Spleen (tissue), 11 donors: ENCODE results near the gene VSNL1. TPM values are rescaled to one million over a fixed set of nuclear protein-coding genes. Genes with fewer than 3 reads are reported as not detected.

Experiments used
- DNase-seq: peaks from one replicate; pipeline ENCODE4 v3.0.0-alpha.2; 2020
- H3K27ac ChIP-seq, 8 donors: fragments of 200-600 bp; sonication (generic) in 7 of 8; 1 replicate in 4 of 8; 2 replicates in 4 of 8; pipeline versions ENCODE4 v1.5.0 to v1.8.0; 2016 to 2021; ENCODE audit warnings: inconsistent platforms in 4 of 8, mild to moderate bottlenecking in 4 of 8, moderate library complexity in 1 of 8
- H3K27me3 ChIP-seq, 7 donors: fragments of 200-600 bp; sonication (generic) in 6 of 7; replicated peaks in 1 of 7; 1 replicate in 4 of 7; 2 replicates in 3 of 7; pipeline versions ENCODE4 v1.5.0 to v1.8.0; 2016 to 2021; ENCODE audit warnings: inconsistent platforms in 3 of 7, mild to moderate bottlenecking in 1 of 7
- H3K36me3 ChIP-seq, 6 donors: fragments of 200-600 bp; sonication (generic) in 5 of 6; 1 replicate in 4 of 6; 2 replicates in 2 of 6; pipeline versions ENCODE4 v1.5.0 to v1.8.0; 2016 to 2021; ENCODE audit warnings: inconsistent platforms in 2 of 6
- H3K4me1 ChIP-seq, 6 donors: fragments of 200-600 bp; sonication (generic) in 5 of 6; 1 replicate in 3 of 6; 2 replicates in 3 of 6; pipeline versions ENCODE4 v1.5.0 to v1.8.0; 2016 to 2021; ENCODE audit warnings: inconsistent platforms in 3 of 6
- H3K4me3 ChIP-seq, 8 donors: fragments of 200-600 bp; sonication (generic) in 7 of 8; 1 replicate in 4 of 8; 2 replicates in 4 of 8; pipeline versions ENCODE4 v1.5.0 to v1.8.0; 2016 to 2021; ENCODE audit warnings: inconsistent platforms in 4 of 8, mild to moderate bottlenecking in 4 of 8, moderate library complexity in 2 of 8
- H3K9me3 ChIP-seq, 8 donors: fragments of 200-600 bp; sonication (generic) in 7 of 8; 1 replicate in 4 of 8; 2 replicates in 4 of 8; pipeline versions ENCODE4 v1.5.0 to v1.8.0; 2016 to 2021; ENCODE audit warnings: inconsistent platforms in 4 of 8
- POLR2A ChIP-seq, 3 donors: fragments of 450-650 bp; IDR thresholded peaks; one replicate each; pipeline ENCODE4 v1.5.1; 2017; ENCODE audit warnings: antibody characterized with exemption in 3 of 3, mild to moderate bottlenecking in 1 of 3
- POLR2AphosphoS5 ChIP-seq, 3 donors: sonication (generic); formaldehyde crosslinking; IDR thresholded peaks; one replicate each; pipeline ENCODE4 v1.5.1; 2017; ENCODE audit warnings: antibody characterized with exemption in 3 of 3
- whole genome bisulfite sequencing, 5 donors: extraction: QIAGEN DNeasy Blood & Tissue Kit in 3 of 5; methylation state at CpG; one replicate each; pipeline versions ENCODE4 v1.1.5 to v1.1.7; 2013 to 2018; 5-methylcytosine and 5-hydroxymethylcytosine counted together
- intact Hi-C: fragments of 100-400 bp; cut with DNase I; formaldehyde crosslinking; loops from one replicate; pipeline ENCODE4 v1.15.0; 2023; ENCODE audit warnings: low total_unique reads
- polyA plus RNA-seq, 3 donors: library from polyadenylated mRNA; stranded (reverse); fragments of 200-250 nt; gene quantifications; one replicate each; pipeline ENCODE4 v1.2.1, GENCODE V29; 2013
- total RNA-seq, 7 donors: library from RNA; depleted of rRNA in 3 of 7; stranded (reverse); fragments of >200 nt in 3 of 7; fragmentation: NEBNext Ultra II Directional in 4 of 7; extraction: Animal tissue kit (Norgen Biotek cat#: 25700) in 4 of 7; gene quantifications; one replicate each; pipeline versions ENCODE4 v1.1.0 to v1.2.1, GENCODE V29; 2016 to 2021
- TF ChIP-seq, protein P1 (sequence below), 11 experiments: fragments of 200-600 bp in 7 of 11; fragments of 450-650 bp in 4 of 11; sonication (generic) in 4 of 11; IDR thresholded peaks in 8 of 11; conservative IDR thresholded peaks in 3 of 11; 1 replicate in 7 of 11; 2 replicates in 4 of 11; pipeline versions ENCODE4 v1.4.0 to v1.8.0; 2016 to 2021; ENCODE audit warnings: antibody characterized with exemption in 11 of 11, inconsistent platforms in 4 of 11, mild to moderate bottlenecking in 1 of 11
- donor health status: healthy with polysubstance abuse.
- donor health status: DM: no; HTN: no; CAD: no; lungs with moderate emphysema.
- donor health status: DM: no; HTN: no; CAD: no.
- donor health status: Bipolar disorder and iron deficiency.
- donor health status: healthy.
- donor health status: DM: no; HTN: no; CAD: no.
- donor health status: DM: yes; HTN: yes; CAD: no.

VSNL1 gene
- total and polyA plus RNA-seq, 10 donors = 0.06 to 0.16 TPM; not detected in 8

DNA sequence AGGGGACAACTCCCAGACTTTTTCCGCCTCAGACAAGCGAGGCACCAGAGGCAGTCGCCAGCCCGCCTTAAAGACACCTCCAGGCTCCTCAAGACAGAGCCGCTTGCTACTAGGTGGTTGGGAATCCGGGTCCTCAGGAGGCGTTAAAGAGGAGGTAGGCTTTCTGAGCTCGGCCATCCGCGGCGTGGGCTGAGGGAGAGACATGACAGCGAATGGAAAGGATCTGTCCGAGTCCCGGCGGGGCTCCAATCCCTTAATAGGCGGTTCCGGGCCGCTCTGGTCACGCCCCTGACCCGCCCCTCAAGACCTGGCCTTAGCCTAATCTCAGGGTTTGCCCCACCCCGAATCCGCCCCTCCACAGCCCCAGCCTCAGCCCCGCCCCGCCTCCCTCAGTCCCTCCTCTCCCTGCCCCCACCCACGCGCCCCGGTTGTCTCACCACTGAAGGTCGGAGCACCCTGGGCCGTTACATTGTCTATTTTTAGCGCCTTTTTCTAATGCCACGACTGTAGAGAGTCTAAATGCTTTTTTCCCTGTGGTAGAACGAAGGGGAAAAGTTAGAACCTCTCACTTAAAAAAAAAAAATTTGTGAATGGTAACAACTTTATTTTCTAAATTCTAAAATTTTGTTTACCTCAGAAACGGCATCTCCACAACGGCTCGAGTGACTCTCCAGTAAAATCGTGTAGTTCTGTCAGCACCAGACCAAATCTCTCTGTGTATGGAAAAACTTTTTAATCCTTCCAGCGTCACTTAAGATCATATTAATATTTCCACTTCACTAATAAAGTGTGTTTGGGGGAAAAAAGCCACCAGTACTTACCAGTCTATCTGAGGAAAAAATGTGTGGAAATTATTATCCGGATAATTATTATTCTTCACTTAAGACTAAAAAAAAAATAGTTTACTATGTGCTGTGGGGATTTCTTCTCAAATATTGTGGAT lies 22.0 kb upstream of the VSNL1 start, which contains the start of gene RAD51AP2:
RAD51AP2 (minus strand) TSS at position 229 of the 943 bp plus-strand sequence; CDS start at position 204, 25 bp downstream.
- 5 to 8% (median 6%) methylated on average over 33 to 38 of the region's 38 CpGs for WGBS, 5 donors
- peak within 1 kb of the TSS in 1 of 8 donors; percentile 13 for H3K27ac ChIP-seq
- TF ChIP-seq POLR2AphosphoS5 (IDR thresholded peaks at IDR 0.05) = peak in 1 of 3 donors; percentile 43
- TF ChIP-seq, protein P1, sequence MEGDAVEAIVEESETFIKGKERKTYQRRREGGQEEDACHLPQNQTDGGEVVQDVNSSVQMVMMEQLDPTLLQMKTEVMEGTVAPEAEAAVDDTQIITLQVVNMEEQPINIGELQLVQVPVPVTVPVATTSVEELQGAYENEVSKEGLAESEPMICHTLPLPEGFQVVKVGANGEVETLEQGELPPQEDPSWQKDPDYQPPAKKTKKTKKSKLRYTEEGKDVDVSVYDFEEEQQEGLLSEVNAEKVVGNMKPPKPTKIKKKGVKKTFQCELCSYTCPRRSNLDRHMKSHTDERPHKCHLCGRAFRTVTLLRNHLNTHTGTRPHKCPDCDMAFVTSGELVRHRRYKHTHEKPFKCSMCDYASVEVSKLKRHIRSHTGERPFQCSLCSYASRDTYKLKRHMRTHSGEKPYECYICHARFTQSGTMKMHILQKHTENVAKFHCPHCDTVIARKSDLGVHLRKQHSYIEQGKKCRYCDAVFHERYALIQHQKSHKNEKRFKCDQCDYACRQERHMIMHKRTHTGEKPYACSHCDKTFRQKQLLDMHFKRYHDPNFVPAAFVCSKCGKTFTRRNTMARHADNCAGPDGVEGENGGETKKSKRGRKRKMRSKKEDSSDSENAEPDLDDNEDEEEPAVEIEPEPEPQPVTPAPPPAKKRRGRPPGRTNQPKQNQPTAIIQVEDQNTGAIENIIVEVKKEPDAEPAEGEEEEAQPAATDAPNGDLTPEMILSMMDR (IDR thresholded peaks at IDR 0.05 in 8 of 11, conservative IDR thresholded peaks at IDR 0.05 in 3 of 11) = no peak
- peaks cover 0 to 11% (median 3%) of the 10 kb centered on the region in 6 donors for H3K4me1 ChIP-seq
- peak within 1 kb of the TSS in 7 of 8 donors; percentile 10 to 57 (median 27) for H3K4me3 ChIP-seq
- H3K36me3 ChIP-seq = no peaks in the 10 kb centered on the region
- no peaks in the 10 kb centered on the region for H3K9me3 ChIP-seq
- intact Hi-C loops = no loop called here
- H3K27me3 ChIP-seq = peaks cover 0 to 29% (median 0%) of the 10 kb centered on the region in 7 donors
- peak; percentile 73 for DNase-seq

DNA sequence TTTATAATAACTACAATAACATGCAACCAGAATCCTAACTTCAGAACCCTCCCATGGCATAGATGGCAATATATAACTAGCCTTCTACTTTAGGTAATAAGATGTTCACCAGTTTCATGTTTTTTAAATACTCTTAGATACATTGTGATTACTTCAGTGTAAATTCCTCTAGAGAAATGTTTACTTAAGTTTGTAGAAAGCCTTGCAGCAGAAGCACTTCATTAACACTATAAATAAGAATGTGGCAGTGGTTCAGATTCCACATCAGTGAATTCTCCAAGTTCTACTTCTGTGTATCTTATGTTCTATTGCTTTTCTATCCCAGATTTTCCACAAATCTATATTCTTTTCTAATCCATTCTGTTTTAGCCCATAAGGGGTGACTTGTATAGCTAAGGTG lies 21.0 kb upstream of the VSNL1 start:
- H3K9me3 ChIP-seq = no peaks in the 10 kb centered on the region
- TF ChIP-seq, protein P1 (IDR thresholded peaks at IDR 0.05 in 8 of 11, conservative IDR thresholded peaks at IDR 0.05 in 3 of 11) = no peak
- TF ChIP-seq POLR2AphosphoS5 (IDR thresholded peaks at IDR 0.05) = no peak
- TF ChIP-seq POLR2A (IDR thresholded peaks at IDR 0.05) = no peak
- H3K27ac ChIP-seq = no peak overlapping the region
- peaks cover 0 to 29% (median 0%) of the 10 kb centered on the region in 7 donors for H3K27me3 ChIP-seq
- DNase-seq = no peak
- H3K4me3 ChIP-seq = no peak overlapping the region
- H3K4me1 ChIP-seq = peaks cover 0 to 11% (median 3%) of the 10 kb centered on the region in 6 donors
- H3K36me3 ChIP-seq = no peaks in the 10 kb centered on the region
- intact Hi-C loops = no loop called here

DNA sequence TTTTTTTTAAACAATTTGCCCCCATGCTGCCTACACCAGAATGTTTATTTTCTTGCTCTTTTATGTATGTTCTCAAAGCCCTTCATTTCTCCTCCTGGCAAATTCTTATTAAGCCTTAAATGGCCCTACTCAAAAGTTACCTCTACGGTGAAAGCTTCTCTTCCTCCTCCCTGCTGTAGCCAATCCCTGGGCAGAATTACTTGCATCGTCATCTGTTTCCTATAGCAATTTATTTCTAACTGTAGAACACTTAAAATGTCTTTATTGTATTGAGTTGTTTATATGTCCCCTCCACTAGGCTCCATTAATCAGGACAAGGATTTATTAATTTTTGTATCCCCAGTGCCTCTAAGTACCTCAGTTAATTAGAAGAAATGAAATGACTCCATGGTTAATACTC lies 19.7 kb upstream of the VSNL1 start:
- peaks cover 0 to 11% (median 3%) of the 10 kb centered on the region in 6 donors for H3K4me1 ChIP-seq
- TF ChIP-seq, protein P1 (IDR thresholded peaks at IDR 0.05 in 8 of 11, conservative IDR thresholded peaks at IDR 0.05 in 3 of 11) = no peak
- TF ChIP-seq POLR2A (IDR thresholded peaks at IDR 0.05) (no peak), POLR2AphosphoS5 (IDR thresholded peaks at IDR 0.05) (no peak)
- no peak overlapping the region for H3K4me3 ChIP-seq
- no peaks in the 10 kb centered on the region for H3K9me3 ChIP-seq
- DNase-seq = no peak
- H3K27ac ChIP-seq = no peak overlapping the region
- intact Hi-C loops = no loop called here
- H3K36me3 ChIP-seq = no peaks in the 10 kb centered on the region
- H3K27me3 ChIP-seq = peaks cover 0 to 29% (median 0%) of the 10 kb centered on the region in 7 donors
- 41 to 67% (median 60%) methylated on average over 2 of the region's 2 CpGs for WGBS, 5 donors

DNA sequence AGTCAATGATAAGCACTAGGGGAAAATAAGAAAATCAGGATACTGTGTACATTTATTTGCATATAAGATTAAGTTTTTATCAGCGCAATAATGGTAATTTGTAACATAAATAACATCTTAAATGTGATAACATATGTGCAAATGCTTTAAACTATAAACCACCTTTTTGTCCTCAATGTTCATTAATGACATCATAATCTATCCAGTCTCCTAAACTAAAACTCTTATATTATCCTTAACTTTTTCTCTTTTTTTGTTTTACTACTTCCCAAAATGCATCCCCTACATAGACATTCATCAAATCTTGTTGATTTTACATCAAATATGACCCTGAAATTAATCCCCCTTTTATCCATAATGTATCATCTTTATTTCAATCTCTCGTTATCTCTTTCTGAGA lies 18.9 kb upstream of the VSNL1 start:
- intact Hi-C loops = no loop called here
- Histone ChIP-seq H3K4me1 (peaks cover 0 to 11% (median 3%) of the 10 kb centered on the region in 6 donors), H3K27me3 (peaks cover 0 to 29% (median 0%) of the 10 kb centered on the region in 7 donors), H3K36me3 (no peaks in the 10 kb centered on the region), H3K9me3 (no peaks in the 10 kb centered on the region), H3K27ac (no peak overlapping the region), H3K4me3 (no peak overlapping the region)
- 85 to 95% (median 87%) methylated on average over 2 of the region's 2 CpGs for WGBS, 5 donors
- DNase-seq = no peak
- no peak for TF ChIP-seq POLR2AphosphoS5 (IDR thresholded peaks at IDR 0.05)
- TF ChIP-seq POLR2A (IDR thresholded peaks at IDR 0.05) = no peak
- TF ChIP-seq, protein P1 (IDR thresholded peaks at IDR 0.05 in 8 of 11, conservative IDR thresholded peaks at IDR 0.05 in 3 of 11) = no peak
